Panc1 (cell line): ENCODE measurements around the gene ALDH1A1. TPM values are rescaled to one million over a fixed set of nuclear protein-coding genes. Genes with fewer than 3 reads are reported as not detected.
"Not testable (repeated sequence)": the region's sequence is repeated elsewhere in the genome, so short reads cannot be mapped to it uniquely, and the experiment has no call there.

Experiments
- ATAC-seq: fragments of 200-7000 bp; cut with Tn5 transposase; 2 replicates; pipeline ENCODE4 v1.9.1; 2020; ENCODE audit warnings: mild to moderate bottlenecking, moderate library complexity
- BruUV-seq: library from RNA; stranded (reverse); fragments of 400-500 nt; replicated peaks from 2 replicates; lab custom pipeline; 2021; lab: Mats Ljungman, UMichigan
- CTCF ChIA-PET: fragments of 300-600 bp; sonication (Branson Sonifier 250); formaldehyde crosslinking; loops from one replicate; lab custom pipeline; 2022; ENCODE audit warnings: antibody characterized with exemption; lab: Charles Lee
- POLR2A ChIA-PET: fragments of 300-600 bp; sonication (Branson Sonifier 250); formaldehyde crosslinking; loops from one replicate; lab custom pipeline; 2022; ENCODE audit warnings: antibody characterized with exemption; lab: Charles Lee
- DNase-seq: peaks from one replicate; pipeline ENCODE4 v3.0.0-alpha.2; 2010; ENCODE audit warnings: low read depth, low spot score
- H3K27ac ChIP-seq: 2 replicates; pipeline ENCODE4 v1.5.1; 2011; ENCODE audit warnings: mild to moderate bottlenecking, low read length, inconsistent platforms
- H3K27me3 ChIP-seq: fragments of 200-500 bp; sonication (Bioruptor generic); 2 replicates; pipeline ENCODE4 v1.6.0; 2014; ENCODE audit warnings: low read length, inconsistent platforms; ENCODE audit not compliant: control insufficient read depth, insufficient read depth
- H3K36me3 ChIP-seq: fragments of 200-500 bp; sonication (Bioruptor generic); 2 replicates; pipeline ENCODE4 v1.5.1; 2014; ENCODE audit warnings: inconsistent platforms, mild to moderate bottlenecking, low read length, moderate library complexity; ENCODE audit not compliant: control insufficient read depth, insufficient read depth
- H3K4me1 ChIP-seq: 2 replicates; pipeline ENCODE4 v1.5.1; 2011; ENCODE audit warnings: inconsistent platforms, mild to moderate bottlenecking, low read length, moderate library complexity; ENCODE audit not compliant: control insufficient read depth, insufficient read depth
- H3K4me3 ChIP-seq, 2 experiments: 2 replicates each; pipeline ENCODE4 v1.5.1; 2011 to 2012; ENCODE audit warnings: low read depth in 2 of 2, low read length in 2 of 2, mild to moderate bottlenecking in 2 of 2, inconsistent platforms in 1 of 2, moderate library complexity in 1 of 2
- H3K9me3 ChIP-seq: fragments of 200-500 bp; sonication (Bioruptor generic); 2 replicates; pipeline ENCODE4 v1.5.1; 2014; ENCODE audit warnings: low read depth, mild to moderate bottlenecking, inconsistent platforms, low read length, moderate library complexity; ENCODE audit not compliant: control insufficient read depth, insufficient read depth
- POLR2AphosphoS5 ChIP-seq: IDR thresholded peaks from 2 replicates; pipeline ENCODE4 v1.6.1; 2012; ENCODE audit warnings: mild to moderate bottlenecking, low read depth, low read length, moderate library complexity
- SIN3A ChIP-seq: IDR thresholded peaks from 2 replicates; pipeline ENCODE4 v1.6.1; 2012; ENCODE audit warnings: low read depth, mild to moderate bottlenecking, low read length, moderate library complexity, borderline replicate concordance; ENCODE audit not compliant: insufficient read depth
- TCF7L2 ChIP-seq: IDR thresholded peaks from 2 replicates; pipeline ENCODE4 v1.6.1; 2011; ENCODE audit warnings: mild to moderate bottlenecking, low read depth, low read length, inconsistent platforms
- in situ Hi-C: cut with HindIII; loops from 2 replicates; pipeline ENCODE4 v1.10.0; 2016; ENCODE audit warnings: low sequenced_read_pairs, low pct_unique_long_range_greater_than_20kb
- intact Hi-C: fragments of 100-400 bp; cut with micrococcal nuclease; formaldehyde crosslinking; loops from one replicate; pipeline ENCODE4 v1.10.0; 2022; ENCODE audit not compliant: unreplicated experiment
- total RNA-seq: library from RNA; stranded (reverse); gene quantifications from one replicate; pipeline ENCODE4 v1.2.1, GENCODE V29; 2021; ENCODE audit not compliant: unreplicated experiment
- TF ChIP-seq, protein P1 (sequence below): fragments of 450-650 bp; IDR thresholded peaks from 2 replicates; pipeline ENCODE4 v1.5.1; 2017; ENCODE audit warnings: mild to moderate bottlenecking
- TF ChIP-seq, protein P2 (sequence below), 2 experiments: IDR thresholded peaks; 2 replicates each; pipeline ENCODE4 v1.6.1; 2011 to 2012; ENCODE audit warnings: low read depth in 2 of 2, control low read depth in 1 of 2, low read length in 1 of 2, mild to moderate bottlenecking in 1 of 2, moderate library complexity in 1 of 2; ENCODE audit not compliant: insufficient read depth in 1 of 2

Gene ALDH1A1
- total RNA-seq, 1 experiment from 2014 or later: 0.54 TPM

- in situ Hi-C loops (no loop called here), intact Hi-C loops (loop anchor here (10.0 kb wide), 1 partner anchor 92 kb away; no protein-coding TSS in a partner anchor)
- ATAC-seq (no peak), DNase-seq (no peak)
- no peak overlapping the region for H3K4me3 ChIP-seq
- H3K27ac ChIP-seq: no peak overlapping the region
- ChIA-PET POLR2A (no interaction called here), CTCF (no interaction called here)
- no peaks in the 10 kb centered on the region for H3K9me3 ChIP-seq
- H3K4me1 ChIP-seq: no peaks in the 10 kb centered on the region
- BruUV-seq: no TSS peak
- TF ChIP-seq TCF7L2: no peak
- TF ChIP-seq, protein P1, sequence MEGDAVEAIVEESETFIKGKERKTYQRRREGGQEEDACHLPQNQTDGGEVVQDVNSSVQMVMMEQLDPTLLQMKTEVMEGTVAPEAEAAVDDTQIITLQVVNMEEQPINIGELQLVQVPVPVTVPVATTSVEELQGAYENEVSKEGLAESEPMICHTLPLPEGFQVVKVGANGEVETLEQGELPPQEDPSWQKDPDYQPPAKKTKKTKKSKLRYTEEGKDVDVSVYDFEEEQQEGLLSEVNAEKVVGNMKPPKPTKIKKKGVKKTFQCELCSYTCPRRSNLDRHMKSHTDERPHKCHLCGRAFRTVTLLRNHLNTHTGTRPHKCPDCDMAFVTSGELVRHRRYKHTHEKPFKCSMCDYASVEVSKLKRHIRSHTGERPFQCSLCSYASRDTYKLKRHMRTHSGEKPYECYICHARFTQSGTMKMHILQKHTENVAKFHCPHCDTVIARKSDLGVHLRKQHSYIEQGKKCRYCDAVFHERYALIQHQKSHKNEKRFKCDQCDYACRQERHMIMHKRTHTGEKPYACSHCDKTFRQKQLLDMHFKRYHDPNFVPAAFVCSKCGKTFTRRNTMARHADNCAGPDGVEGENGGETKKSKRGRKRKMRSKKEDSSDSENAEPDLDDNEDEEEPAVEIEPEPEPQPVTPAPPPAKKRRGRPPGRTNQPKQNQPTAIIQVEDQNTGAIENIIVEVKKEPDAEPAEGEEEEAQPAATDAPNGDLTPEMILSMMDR: no peak
- TF ChIP-seq POLR2AphosphoS5: no peak
- H3K36me3 ChIP-seq: no peaks in the 10 kb centered on the region
- H3K27me3 ChIP-seq: no peaks in the 10 kb centered on the region; the same call in 1 of the 2 replicates
Measured at GRCh38 chr9:72942451-72942850, 10.4 kb downstream of the ALDH1A1 start.

- POLR2A ChIA-PET, DNase-seq, H3K27ac ChIP-seq, intact Hi-C loops, in situ Hi-C loops, H3K27me3 ChIP-seq, H3K4me1 ChIP-seq, CTCF ChIA-PET, H3K9me3 ChIP-seq, H3K4me3 ChIP-seq, ATAC-seq, H3K36me3 ChIP-seq, BruUV-seq: not testable (repeated sequence)
Measured at GRCh38 chr9:72939581-72939980, 13.3 kb downstream of the ALDH1A1 start.

GRCh38 chr9:72937545-72937944, 15.3 kb downstream of the ALDH1A1 start:
- no peak for DNase-seq
- ChIA-PET CTCF (no interaction called here), POLR2A (no interaction called here)
- no peaks in the 10 kb centered on the region for H3K36me3 ChIP-seq
- in situ Hi-C loops (no loop called here), intact Hi-C loops (no loop called here)
- H3K4me1 ChIP-seq: no peaks in the 10 kb centered on the region
- ATAC-seq: no peak
- no peaks in the 10 kb centered on the region; the same call in 1 of the 2 replicates for H3K27me3 ChIP-seq
- H3K27ac ChIP-seq: no peak overlapping the region
- no peak overlapping the region for H3K4me3 ChIP-seq
- no peaks in the 10 kb centered on the region for H3K9me3 ChIP-seq
- BruUV-seq: no TSS peak
- TF ChIP-seq SIN3A (no peak), POLR2AphosphoS5 (no peak), TCF7L2 (no peak)
- TF ChIP-seq, protein P2, sequence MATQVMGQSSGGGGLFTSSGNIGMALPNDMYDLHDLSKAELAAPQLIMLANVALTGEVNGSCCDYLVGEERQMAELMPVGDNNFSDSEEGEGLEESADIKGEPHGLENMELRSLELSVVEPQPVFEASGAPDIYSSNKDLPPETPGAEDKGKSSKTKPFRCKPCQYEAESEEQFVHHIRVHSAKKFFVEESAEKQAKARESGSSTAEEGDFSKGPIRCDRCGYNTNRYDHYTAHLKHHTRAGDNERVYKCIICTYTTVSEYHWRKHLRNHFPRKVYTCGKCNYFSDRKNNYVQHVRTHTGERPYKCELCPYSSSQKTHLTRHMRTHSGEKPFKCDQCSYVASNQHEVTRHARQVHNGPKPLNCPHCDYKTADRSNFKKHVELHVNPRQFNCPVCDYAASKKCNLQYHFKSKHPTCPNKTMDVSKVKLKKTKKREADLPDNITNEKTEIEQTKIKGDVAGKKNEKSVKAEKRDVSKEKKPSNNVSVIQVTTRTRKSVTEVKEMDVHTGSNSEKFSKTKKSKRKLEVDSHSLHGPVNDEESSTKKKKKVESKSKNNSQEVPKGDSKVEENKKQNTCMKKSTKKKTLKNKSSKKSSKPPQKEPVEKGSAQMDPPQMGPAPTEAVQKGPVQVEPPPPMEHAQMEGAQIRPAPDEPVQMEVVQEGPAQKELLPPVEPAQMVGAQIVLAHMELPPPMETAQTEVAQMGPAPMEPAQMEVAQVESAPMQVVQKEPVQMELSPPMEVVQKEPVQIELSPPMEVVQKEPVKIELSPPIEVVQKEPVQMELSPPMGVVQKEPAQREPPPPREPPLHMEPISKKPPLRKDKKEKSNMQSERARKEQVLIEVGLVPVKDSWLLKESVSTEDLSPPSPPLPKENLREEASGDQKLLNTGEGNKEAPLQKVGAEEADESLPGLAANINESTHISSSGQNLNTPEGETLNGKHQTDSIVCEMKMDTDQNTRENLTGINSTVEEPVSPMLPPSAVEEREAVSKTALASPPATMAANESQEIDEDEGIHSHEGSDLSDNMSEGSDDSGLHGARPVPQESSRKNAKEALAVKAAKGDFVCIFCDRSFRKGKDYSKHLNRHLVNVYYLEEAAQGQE (IDR thresholded peaks at IDR 0.05; ENCODE audit: insufficient read depth in 1 of 2, low read depth in 2 of 2, low read length in 1 of 2): no peak
- TF ChIP-seq, protein P1: no peak
